Endothelial cell of umbilical vein (primary cell): Measurements from ENCODE around the gene SCAANT1. TPM values are rescaled to one million over a fixed set of nuclear protein-coding genes. Genes with fewer than 3 reads are reported as not detected.

ENCODE experiments used
- BruUV-seq: library from RNA; stranded (reverse); fragments of 400-500 nt; replicated peaks from 2 replicates; lab custom pipeline; 2021; lab: Mats Ljungman, UMichigan
- CTCF ChIA-PET: fragments of 300-600, 350-600 bp; sonication (Branson Sonifier 250); formaldehyde crosslinking; loops from one replicate; lab custom pipeline; 2021; ENCODE audit warnings: antibody characterized with exemption, inconsistent platforms; lab: Charles Lee
- POLR2A ChIA-PET: fragments of 300-600, 350-600 bp; sonication (Branson Sonifier 250); formaldehyde crosslinking; loops from one replicate; lab custom pipeline; 2021; ENCODE audit warnings: antibody characterized with exemption, inconsistent platforms; lab: Charles Lee
- DNase-seq: peaks from one replicate; pipeline ENCODE4 v3.0.0-alpha.2; 2011; ENCODE audit warnings: low read depth, low spot score
- FAIRE-seq: peaks from 2 replicates; lab custom pipeline; 2011; peaks lifted over from hg19 to GRCh38; lab: Jason Lieb, UNC
- H2AFZ ChIP-seq: 2 replicates; pipeline ENCODE4 v1.6.0; 2012; ENCODE audit warnings: low read depth, low read length, control low read depth, inconsistent platforms
- H3K27ac ChIP-seq: 2 replicates; pipeline ENCODE4 v1.5.1; 2011; ENCODE audit warnings: low read depth, mild to moderate bottlenecking, control low read depth, low read length, moderate library complexity; ENCODE audit not compliant: insufficient read depth
- H3K27me3 ChIP-seq, 2 experiments: 2 replicates each; pipeline versions ENCODE4 v1.6.0 to v1.6.1; 2011; ENCODE audit warnings: low read length in 2 of 2, mixed read lengths in 1 of 2; ENCODE audit not compliant: control insufficient read depth in 2 of 2, insufficient read depth in 2 of 2
- H3K36me3 ChIP-seq, 2 experiments: 2 replicates in 1 of 2; 3 replicates in 1 of 2; pipeline ENCODE4 v1.5.1; 2011; ENCODE audit warnings: low read length in 2 of 2, mild to moderate bottlenecking in 1 of 2, moderate library complexity in 1 of 2; ENCODE audit not compliant: control insufficient read depth in 2 of 2, insufficient read depth in 2 of 2; ENCODE audit errors: extremely low read depth in 1 of 2
- H3K4me1 ChIP-seq: 3 replicates; pipeline ENCODE4 v1.5.1; 2011; ENCODE audit warnings: mild to moderate bottlenecking, low read length; ENCODE audit not compliant: control insufficient read depth, insufficient read depth; ENCODE audit errors: extremely low read depth
- H3K4me2 ChIP-seq: 2 replicates; pipeline ENCODE4 v1.6.1; 2011; ENCODE audit warnings: low read length, control low read depth, mixed read lengths; ENCODE audit not compliant: insufficient read depth
- H3K4me3 ChIP-seq, 3 experiments: fragments of 200-600 bp in 1 of 3; sonication (generic), shearing (Covaris generic) in 1 of 3; replicated peaks in 1 of 3; 2 replicates each; pipeline ENCODE4 v1.5.1; 2011 to 2016; ENCODE audit warnings: control low read depth in 3 of 3, low read length in 3 of 3, mild to moderate bottlenecking in 2 of 3, inconsistent platforms in 1 of 3, low read depth in 1 of 3, moderate library complexity in 1 of 3; ENCODE audit not compliant: insufficient read depth in 1 of 3
- H3K79me2 ChIP-seq: 2 replicates; pipeline ENCODE4 v1.6.0; 2012; ENCODE audit warnings: low read length, inconsistent platforms; ENCODE audit not compliant: control insufficient read depth, insufficient read depth
- H3K9ac ChIP-seq: replicated peaks from 2 replicates; pipeline ENCODE3; 2011; ENCODE audit warnings: low read length, control low read depth; ENCODE audit not compliant: insufficient read depth; ENCODE audit errors: extremely low read depth
- H3K9me1 ChIP-seq: replicated peaks from 3 replicates; pipeline ENCODE4 v1.6.0; 2011; ENCODE audit warnings: mild to moderate bottlenecking, low read length; ENCODE audit not compliant: control insufficient read depth, insufficient read depth; ENCODE audit errors: extremely low read depth
- H3K9me3 ChIP-seq: replicated peaks from 2 replicates; pipeline ENCODE4 v1.5.1; 2012; ENCODE audit warnings: low read length, inconsistent platforms; ENCODE audit not compliant: control insufficient read depth, insufficient read depth
- H4K20me1 ChIP-seq: replicated peaks from 2 replicates; pipeline ENCODE3; 2011; ENCODE audit warnings: mild to moderate bottlenecking, low read length; ENCODE audit not compliant: control insufficient read depth, insufficient read depth; ENCODE audit errors: extremely low read depth
- EZH2 ChIP-seq: IDR thresholded peaks from 2 replicates; pipeline ENCODE4 v1.6.1; 2012; ENCODE audit warnings: borderline replicate concordance, low read depth, mild to moderate bottlenecking, moderate library complexity, low read length, inconsistent platforms; ENCODE audit not compliant: severe bottlenecking
- FOS ChIP-seq: IDR thresholded peaks from 2 replicates; pipeline ENCODE4 v1.6.1; 2011; ENCODE audit warnings: mild to moderate bottlenecking, low read length, moderate library complexity, borderline replicate concordance; ENCODE audit not compliant: insufficient read depth
- GATA2 ChIP-seq: IDR thresholded peaks from 2 replicates; pipeline ENCODE4 v1.7.0; 2011; ENCODE audit warnings: low read depth, mild to moderate bottlenecking, moderate library complexity, mixed read lengths, low read length; ENCODE audit not compliant: insufficient read length, insufficient read depth
- JUN ChIP-seq: IDR thresholded peaks from 2 replicates; pipeline ENCODE4 v1.6.1; 2011; ENCODE audit warnings: borderline replicate concordance, low read depth; ENCODE audit not compliant: insufficient read length, insufficient read depth
- MYC ChIP-seq: IDR thresholded peaks from one replicate; pipeline ENCODE4 v1.6.1; 2011; ENCODE audit warnings: mild to moderate bottlenecking, low read depth, low read length
- POLR2A ChIP-seq: IDR thresholded peaks from 2 replicates; pipeline ENCODE4 v1.6.1; 2012; ENCODE audit warnings: low read depth, mild to moderate bottlenecking, control low read depth, low read length
- POLR2AphosphoS5 ChIP-seq: IDR thresholded peaks from 2 replicates; pipeline ENCODE4 v1.6.1; 2012; ENCODE audit warnings: low read depth, mild to moderate bottlenecking, control low read depth, low read length, moderate library complexity; ENCODE audit not compliant: insufficient read depth
- dilution Hi-C: fragments of 300-500 bp; cut with MboI; formaldehyde crosslinking; loops from one replicate; pipeline ENCODE4 v1.15.0; 2019; ENCODE audit warnings: low sequenced_read_pairs; ENCODE audit not compliant: extremely low pct_ligation_motif_present
- intact Hi-C: fragments of 100-400 bp; cut with micrococcal nuclease; formaldehyde crosslinking; loops from one replicate; pipeline ENCODE4 v1.10.0; 2022
- polyA plus RNA-seq, 4 experiments: library from polyadenylated mRNA; depleted of rRNA in 3 of 4; stranded (reverse) in 3 of 4; unstranded in 1 of 4; fragments of >200 nt; gene quantifications; 2 replicates each; pipeline versions ENCODE4 v1.2.1 to v1.2.3, GENCODE V29; 2011 to 2012; ENCODE audit warnings: missing spikeins in 1 of 4
- total RNA-seq: library from RNA; stranded (reverse); gene quantifications from 2 replicates; pipeline ENCODE4 v1.2.3, GENCODE V29; 2021
- TF ChIP-seq, protein P1 (sequence below): IDR thresholded peaks from 2 replicates; pipeline ENCODE4 v1.6.1; 2011; ENCODE audit not compliant: insufficient read depth, insufficient read length
- TF ChIP-seq, protein P2 (sequence below), 2 donors: IDR thresholded peaks; 1 replicate in 1 of 2; 2 replicates in 1 of 2; pipeline ENCODE4 v1.5.1; 2011; ENCODE audit warnings: low read length in 2 of 2, mild to moderate bottlenecking in 2 of 2, moderate library complexity in 2 of 2, control low read depth in 1 of 2, inconsistent platforms in 1 of 2, low read depth in 1 of 2; ENCODE audit not compliant: insufficient read depth in 1 of 2; ENCODE audit errors: extremely low read depth in 1 of 2

SCAANT1 gene
- total and polyA plus RNA-seq, 2 donors (not counting 3 experiments of a cell fraction or from before 2014, with no cell fraction given), result not detected

DNA sequence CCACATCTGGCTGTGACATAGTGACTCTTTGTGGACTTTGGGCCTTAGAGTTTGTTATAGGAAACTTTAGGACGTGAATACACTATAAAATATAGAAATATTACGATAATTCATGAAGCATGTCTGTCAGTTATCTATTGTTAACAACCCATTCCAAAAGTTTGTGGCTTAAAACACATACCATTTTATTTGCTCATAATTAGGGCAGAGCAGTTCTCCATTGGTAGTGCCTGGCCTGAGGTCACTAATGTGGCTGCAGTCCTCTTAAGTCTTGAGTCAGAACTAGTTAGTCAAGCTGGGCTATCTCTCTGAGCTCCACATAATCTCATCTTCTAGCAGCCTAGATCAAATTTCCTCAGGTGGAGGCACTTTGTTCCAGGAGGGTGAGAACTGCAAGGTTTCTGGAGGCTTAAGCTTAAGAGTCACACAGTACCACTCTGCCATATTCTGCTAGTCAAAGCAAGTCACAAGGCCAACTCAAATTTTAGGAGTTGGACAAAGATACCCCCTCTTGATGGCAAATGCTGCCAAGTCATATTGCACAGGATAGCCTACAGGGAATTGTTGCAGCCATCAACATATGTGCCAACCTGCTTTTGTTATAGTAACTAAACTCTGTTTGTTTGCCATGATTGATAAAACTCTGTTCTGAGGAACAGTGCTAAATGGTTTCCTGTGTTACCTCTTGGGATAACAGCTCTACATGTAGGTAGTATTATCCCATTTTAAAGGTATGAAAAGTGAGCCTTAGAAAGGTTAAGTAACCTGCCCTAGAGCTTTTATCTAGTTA is 39.9 kb downstream of the SCAANT1 start:
- CTCF ChIA-PET, result no interaction called here
- no peak overlapping the region for H3K27ac ChIP-seq
- BruUV-seq, result no TSS peak

More for the DNA sequence above, 39.9 kb downstream of the SCAANT1 start:
- no peak overlapping the region for H3K4me3 ChIP-seq
- no peak overlapping the region for H3K4me2 ChIP-seq
- no peak overlapping the region for H2AFZ ChIP-seq
- no peaks in the 10 kb centered on the region for H3K36me3 ChIP-seq
- H3K9ac ChIP-seq, result no peak overlapping the region
- no peak for TF ChIP-seq EZH2
- TF ChIP-seq MYC, result no peak
- TF ChIP-seq FOS, result no peak
- TF ChIP-seq, protein P1, sequence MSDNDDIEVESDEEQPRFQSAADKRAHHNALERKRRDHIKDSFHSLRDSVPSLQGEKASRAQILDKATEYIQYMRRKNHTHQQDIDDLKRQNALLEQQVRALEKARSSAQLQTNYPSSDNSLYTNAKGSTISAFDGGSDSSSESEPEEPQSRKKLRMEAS, result no peak
- no peak for TF ChIP-seq POLR2A
- no peak for TF ChIP-seq JUN
- TF ChIP-seq POLR2AphosphoS5, result no peak
- no peak for TF ChIP-seq GATA2
- TF ChIP-seq, protein P2, sequence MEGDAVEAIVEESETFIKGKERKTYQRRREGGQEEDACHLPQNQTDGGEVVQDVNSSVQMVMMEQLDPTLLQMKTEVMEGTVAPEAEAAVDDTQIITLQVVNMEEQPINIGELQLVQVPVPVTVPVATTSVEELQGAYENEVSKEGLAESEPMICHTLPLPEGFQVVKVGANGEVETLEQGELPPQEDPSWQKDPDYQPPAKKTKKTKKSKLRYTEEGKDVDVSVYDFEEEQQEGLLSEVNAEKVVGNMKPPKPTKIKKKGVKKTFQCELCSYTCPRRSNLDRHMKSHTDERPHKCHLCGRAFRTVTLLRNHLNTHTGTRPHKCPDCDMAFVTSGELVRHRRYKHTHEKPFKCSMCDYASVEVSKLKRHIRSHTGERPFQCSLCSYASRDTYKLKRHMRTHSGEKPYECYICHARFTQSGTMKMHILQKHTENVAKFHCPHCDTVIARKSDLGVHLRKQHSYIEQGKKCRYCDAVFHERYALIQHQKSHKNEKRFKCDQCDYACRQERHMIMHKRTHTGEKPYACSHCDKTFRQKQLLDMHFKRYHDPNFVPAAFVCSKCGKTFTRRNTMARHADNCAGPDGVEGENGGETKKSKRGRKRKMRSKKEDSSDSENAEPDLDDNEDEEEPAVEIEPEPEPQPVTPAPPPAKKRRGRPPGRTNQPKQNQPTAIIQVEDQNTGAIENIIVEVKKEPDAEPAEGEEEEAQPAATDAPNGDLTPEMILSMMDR (IDR thresholded peaks at IDR 0.05; ENCODE audit: extremely low read depth in 1 of 2, insufficient read depth in 1 of 2, low read depth in 1 of 2, low read length in 2 of 2), result no peak
- DNase-seq (no peak), FAIRE-seq (no peak)
- peaks cover 2% of the 10 kb centered on the region for H3K4me1 ChIP-seq
- H3K9me3 ChIP-seq, result no peaks in the 10 kb centered on the region
- H4K20me1 ChIP-seq, result peaks cover under 1% of the 10 kb centered on the region
- dilution Hi-C loops, result no loop called here
- POLR2A ChIA-PET, result no interaction called here
- no peaks in the 10 kb centered on the region for H3K27me3 ChIP-seq
- H3K9me1 ChIP-seq, result no peaks in the 10 kb centered on the region
- intact Hi-C loops, result no loop called here
- H3K79me2 ChIP-seq, result peaks cover 56% of the 10 kb centered on the region
